Measurements from ENCODE around the gene SERINC3. TPM values are rescaled to one million over a fixed set of nuclear protein-coding genes. Genes with fewer than 3 reads are reported as not detected.

SERINC3 gene
- total and polyA plus RNA-seq, 2 of the 8 experiments (the other 6 are each of a cell fraction or from before 2014, with no cell fraction given): 47.2 to 66.0 TPM

DNA sequence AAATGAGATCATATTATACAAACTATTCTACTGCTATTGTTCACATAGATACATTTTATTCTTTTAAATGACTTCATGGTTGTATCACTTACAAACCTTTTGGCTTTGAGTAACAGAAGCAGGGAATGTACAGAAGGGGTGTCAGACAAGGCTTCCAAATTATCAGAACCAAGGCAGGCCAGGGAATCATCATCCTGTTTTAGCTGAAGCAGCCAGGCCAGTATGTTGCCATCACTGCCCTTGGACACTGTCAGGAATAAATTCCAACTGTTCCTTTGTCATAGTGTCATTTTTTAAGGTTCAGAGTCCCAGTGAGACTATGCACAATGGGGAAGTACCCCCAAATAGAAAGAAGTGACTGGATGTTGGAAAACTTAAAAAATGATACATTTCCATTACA is 37.4 kb upstream of the SERINC3 start:
- Histone ChIP-seq H3K27ac (ENCODE audit: low read depth, low read length) (no peak overlapping the region), H3K4me1 (replicated peaks in 1 of 4; ENCODE audit: control insufficient read depth in 3 of 4, insufficient read depth in 4 of 4, low read length in 3 of 4) (no peaks in the 10 kb centered on the region), H3K36me3 (ENCODE audit: control insufficient read depth in 2 of 4, insufficient read depth in 4 of 4, low read length in 3 of 4) (no peaks in the 10 kb centered on the region), H2BK120ac (replicated peaks; ENCODE audit: low read depth, low read length) (no peak overlapping the region), H4K91ac (replicated peaks; ENCODE audit: insufficient read length, low read length) (no peak overlapping the region), H3K18ac (ENCODE audit: extremely low read depth, low read length) (no peak overlapping the region), H3K4ac (replicated peaks; ENCODE audit: insufficient read length, low read depth, low read length) (no peak overlapping the region), H3K4me2 (ENCODE audit: insufficient read depth in 1 of 2, low read depth in 2 of 2, low read length in 2 of 2) (no peak overlapping the region), H2BK20ac (ENCODE audit: low read length) (no peak overlapping the region), H3K56ac (replicated peaks; ENCODE audit: insufficient read length, low read depth, low read length) (no peak overlapping the region), H2AK5ac (ENCODE audit: low read depth, low read length) (no peak overlapping the region), H3K4me3 (ENCODE audit: extremely low read depth in 1 of 4, insufficient read depth in 2 of 4, low read depth in 3 of 4, low read length in 4 of 4) (no peak overlapping the region), H4K20me1 (replicated peaks in 1 of 2; ENCODE audit: control insufficient read depth in 1 of 2, insufficient read depth in 2 of 2, low read length in 2 of 2) (peaks cover 0 to 2% of the 10 kb centered on the region in 2 experiments), H4K8ac (ENCODE audit: extremely low read depth, insufficient read depth, low read length) (no peak overlapping the region), H3K23ac (ENCODE audit: insufficient read length) (no peak overlapping the region), H3K27me3 (replicated peaks in 1 of 4; ENCODE audit: control insufficient read depth in 3 of 4, extremely low read depth in 1 of 4, insufficient read depth in 3 of 4, low read length in 3 of 4) (no peaks in the 10 kb centered on the region), H3K79me1 (ENCODE audit: low read depth, low read length) (no peaks in the 10 kb centered on the region), H3K9me3 (ENCODE audit: insufficient read depth in 2 of 2, low read depth in 1 of 2, low read length in 1 of 2) (no peaks in the 10 kb centered on the region), H3K9ac (replicated peaks in 1 of 4; ENCODE audit: extremely low read depth in 1 of 4, low read depth in 3 of 4, low read length in 3 of 4) (no peak overlapping the region), H3K79me2 (ENCODE audit: control insufficient read depth in 1 of 2, insufficient read depth in 2 of 2, low read length in 2 of 2) (no peaks in the 10 kb centered on the region), H4K5ac (ENCODE audit: insufficient read length, low read depth, low read length) (no peak overlapping the region), H2AFZ (ENCODE audit: low read length) (no peak overlapping the region), H3K23me2 (ENCODE audit: low read depth, low read length) (no peaks in the 10 kb centered on the region), H2BK5ac (ENCODE audit: low read depth, low read length) (no peak overlapping the region), H3K14ac (ENCODE audit: insufficient read length) (no peak overlapping the region), H2BK15ac (ENCODE audit: low read length) (no peak overlapping the region), H2BK12ac (ENCODE audit: low read depth, low read length) (no peak overlapping the region)
- FAIRE-seq (no peak), DNase-seq (ENCODE audit: low read depth in 1 of 2, low spot score in 2 of 2) (no peak)
- POLR2A ChIA-PET (ENCODE audit: partially characterized antibody): no interaction called here
- TF ChIP-seq, protein P1, sequence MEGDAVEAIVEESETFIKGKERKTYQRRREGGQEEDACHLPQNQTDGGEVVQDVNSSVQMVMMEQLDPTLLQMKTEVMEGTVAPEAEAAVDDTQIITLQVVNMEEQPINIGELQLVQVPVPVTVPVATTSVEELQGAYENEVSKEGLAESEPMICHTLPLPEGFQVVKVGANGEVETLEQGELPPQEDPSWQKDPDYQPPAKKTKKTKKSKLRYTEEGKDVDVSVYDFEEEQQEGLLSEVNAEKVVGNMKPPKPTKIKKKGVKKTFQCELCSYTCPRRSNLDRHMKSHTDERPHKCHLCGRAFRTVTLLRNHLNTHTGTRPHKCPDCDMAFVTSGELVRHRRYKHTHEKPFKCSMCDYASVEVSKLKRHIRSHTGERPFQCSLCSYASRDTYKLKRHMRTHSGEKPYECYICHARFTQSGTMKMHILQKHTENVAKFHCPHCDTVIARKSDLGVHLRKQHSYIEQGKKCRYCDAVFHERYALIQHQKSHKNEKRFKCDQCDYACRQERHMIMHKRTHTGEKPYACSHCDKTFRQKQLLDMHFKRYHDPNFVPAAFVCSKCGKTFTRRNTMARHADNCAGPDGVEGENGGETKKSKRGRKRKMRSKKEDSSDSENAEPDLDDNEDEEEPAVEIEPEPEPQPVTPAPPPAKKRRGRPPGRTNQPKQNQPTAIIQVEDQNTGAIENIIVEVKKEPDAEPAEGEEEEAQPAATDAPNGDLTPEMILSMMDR (IDR thresholded peaks at IDR 0.05; ENCODE audit: control extremely low read depth in 1 of 3, insufficient read depth in 1 of 3, low read depth in 1 of 3, low read length in 3 of 3): no peak
- TF ChIP-seq CHD2 (IDR thresholded peaks at IDR 0.05; ENCODE audit: low read length) (no peak), HDAC2 (IDR thresholded peaks at IDR 0.05; ENCODE audit: borderline replicate concordance in 1 of 2, low read depth in 2 of 2, low read length in 2 of 2) (no peak)
- TF ChIP-seq, protein P2, sequence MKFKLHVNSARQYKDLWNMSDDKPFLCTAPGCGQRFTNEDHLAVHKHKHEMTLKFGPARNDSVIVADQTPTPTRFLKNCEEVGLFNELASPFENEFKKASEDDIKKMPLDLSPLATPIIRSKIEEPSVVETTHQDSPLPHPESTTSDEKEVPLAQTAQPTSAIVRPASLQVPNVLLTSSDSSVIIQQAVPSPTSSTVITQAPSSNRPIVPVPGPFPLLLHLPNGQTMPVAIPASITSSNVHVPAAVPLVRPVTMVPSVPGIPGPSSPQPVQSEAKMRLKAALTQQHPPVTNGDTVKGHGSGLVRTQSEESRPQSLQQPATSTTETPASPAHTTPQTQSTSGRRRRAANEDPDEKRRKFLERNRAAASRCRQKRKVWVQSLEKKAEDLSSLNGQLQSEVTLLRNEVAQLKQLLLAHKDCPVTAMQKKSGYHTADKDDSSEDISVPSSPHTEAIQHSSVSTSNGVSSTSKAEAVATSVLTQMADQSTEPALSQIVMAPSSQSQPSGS (IDR thresholded peaks at IDR 0.05; ENCODE audit: low read length): no peak
- TF ChIP-seq, protein P3, sequence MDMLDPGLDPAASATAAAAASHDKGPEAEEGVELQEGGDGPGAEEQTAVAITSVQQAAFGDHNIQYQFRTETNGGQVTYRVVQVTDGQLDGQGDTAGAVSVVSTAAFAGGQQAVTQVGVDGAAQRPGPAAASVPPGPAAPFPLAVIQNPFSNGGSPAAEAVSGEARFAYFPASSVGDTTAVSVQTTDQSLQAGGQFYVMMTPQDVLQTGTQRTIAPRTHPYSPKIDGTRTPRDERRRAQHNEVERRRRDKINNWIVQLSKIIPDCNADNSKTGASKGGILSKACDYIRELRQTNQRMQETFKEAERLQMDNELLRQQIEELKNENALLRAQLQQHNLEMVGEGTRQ (IDR thresholded peaks at IDR 0.05; ENCODE audit: low read length): no peak
- CTCF ChIA-PET (ENCODE audit: partially characterized antibody): interaction anchor here (1.2 kb wide), 1 partner anchor 9 kb away, joined by 4 read pairs; no protein-coding TSS in a partner anchor
